ENCODE results near the gene TMEM170B.

GRCh38 chr6:11528996-11529395 is 8.6 kb upstream of the TMEM170B start:
- TF ChIP-seq CTCF (conservative IDR thresholded peaks at IDR 0.05; ENCODE audit: low read length) (no peak), EZH2phosphoT487 (IDR thresholded peaks at IDR 0.05; ENCODE audit: borderline replicate concordance) (no peak)

Data from Loucy (cell line).